Measurements from ENCODE around the gene FKBP7. TPM values are rescaled to one million over a fixed set of nuclear protein-coding genes. Genes with fewer than 3 reads are reported as not detected.

FKBP7 gene
- total RNA-seq, 1 donor from 2014 or later, result 5.5 TPM

Other genes starting within 250 kb of the FKBP7 start
- gene PRKRA, start 27.4 kb downstream of the FKBP7 start, total RNA-seq, result 42.6 TPM
- 2.1 TPM for gene PJVK, start 27.2 kb downstream of the FKBP7 start, total RNA-seq
- gene PLEKHA3, start 1.9 kb upstream of the FKBP7 start, total RNA-seq, result 35.4 TPM